ENCODE data around the gene MAIP1.
"Not testable (repeated sequence)": the region's sequence is repeated elsewhere in the genome, so short reads cannot be mapped to it uniquely, and the experiment has no call there.

The MAIP1 gene

GRCh38 chr2:199955339-199956061 is at the start of gene MAIP1, which contains the start of gene TYW5:
TSS of gene MAIP1 (plus strand) at chr2:199955582. CDS start at chr2:199955799, 217 bp downstream.
TSS of gene TYW5 (minus strand) at chr2:199955491. CDS start at chr2:199955470, 21 bp downstream.
- peak; percentile 73 for DNase-seq

GRCh38 chr2:199907008-199907714 is 48.2 kb upstream of the MAIP1 start:
- DNase-seq: no peak

GRCh38 chr2:199910338-199911051 is 44.9 kb upstream of the MAIP1 start:
- DNase-seq: no peak

- peak; percentile 92 for DNase-seq
Measured at GRCh38 chr2:199911052-199911876, 44.1 kb upstream of the MAIP1 start, which contains the start of gene C2orf69. TSS of gene C2orf69 (plus strand) at chr2:199911293. CDS start at chr2:199911439, 146 bp downstream.

- DNase-seq: no peak
Measured at GRCh38 chr2:199911877-199912161, 43.6 kb upstream of the MAIP1 start.

- not testable (repeated sequence) for DNase-seq
Measured at GRCh38 chr2:199912553-199913114, 42.7 kb upstream of the MAIP1 start.

GRCh38 chr2:199914372-199914958 is 40.9 kb upstream of the MAIP1 start:
- DNase-seq: no peak

GRCh38 chr2:199916980-199917379 is 38.4 kb upstream of the MAIP1 start:
- DNase-seq: no peak

- DNase-seq: no peak
Measured at GRCh38 chr2:199922856-199923255, 32.5 kb upstream of the MAIP1 start.

GRCh38 chr2:199923924-199924323 is 31.5 kb upstream of the MAIP1 start:
- no peak for DNase-seq

GRCh38 chr2:199926806-199927205 is 28.6 kb upstream of the MAIP1 start:
- DNase-seq: no peak

- no peak for DNase-seq
Measured at GRCh38 chr2:199928226-199928625, 27.2 kb upstream of the MAIP1 start.

- no peak for DNase-seq
Measured at GRCh38 chr2:199928626-199929025, 26.8 kb upstream of the MAIP1 start.

- no peak for DNase-seq
Measured at GRCh38 chr2:199929262-199929661, 26.1 kb upstream of the MAIP1 start.

- no peak for DNase-seq
Measured at GRCh38 chr2:199932312-199932855, 23.0 kb upstream of the MAIP1 start.

- DNase-seq: no peak
Measured at GRCh38 chr2:199933466-199933865, 21.9 kb upstream of the MAIP1 start.

- no peak for DNase-seq
Measured at GRCh38 chr2:199936554-199936953, 18.8 kb upstream of the MAIP1 start.

GRCh38 chr2:199940373-199940772 is 15.0 kb upstream of the MAIP1 start:
- no peak for DNase-seq

GRCh38 chr2:199943373-199943772 is 12.0 kb upstream of the MAIP1 start:
- DNase-seq: no peak

- DNase-seq: no peak
Measured at GRCh38 chr2:199946196-199946595, 9.2 kb upstream of the MAIP1 start.

- DNase-seq: no peak
Measured at GRCh38 chr2:199946836-199947235, 8.5 kb upstream of the MAIP1 start.

- DNase-seq: no peak
Measured at GRCh38 chr2:199950396-199950795, 5.0 kb upstream of the MAIP1 start.

All from CD4-positive, alpha-beta T cell treated with Interleukin-15 for 1 hour (primary cell).